ENCODE data around the gene TYSND1. TPM values are rescaled to one million over a fixed set of nuclear protein-coding genes. Genes with fewer than 3 reads are reported as not detected.

The TYSND1 gene
- total and polyA plus RNA-seq, 5 donors from 2014 or later, result 15.0 to 28.1 (median 17.3) TPM

DNA sequence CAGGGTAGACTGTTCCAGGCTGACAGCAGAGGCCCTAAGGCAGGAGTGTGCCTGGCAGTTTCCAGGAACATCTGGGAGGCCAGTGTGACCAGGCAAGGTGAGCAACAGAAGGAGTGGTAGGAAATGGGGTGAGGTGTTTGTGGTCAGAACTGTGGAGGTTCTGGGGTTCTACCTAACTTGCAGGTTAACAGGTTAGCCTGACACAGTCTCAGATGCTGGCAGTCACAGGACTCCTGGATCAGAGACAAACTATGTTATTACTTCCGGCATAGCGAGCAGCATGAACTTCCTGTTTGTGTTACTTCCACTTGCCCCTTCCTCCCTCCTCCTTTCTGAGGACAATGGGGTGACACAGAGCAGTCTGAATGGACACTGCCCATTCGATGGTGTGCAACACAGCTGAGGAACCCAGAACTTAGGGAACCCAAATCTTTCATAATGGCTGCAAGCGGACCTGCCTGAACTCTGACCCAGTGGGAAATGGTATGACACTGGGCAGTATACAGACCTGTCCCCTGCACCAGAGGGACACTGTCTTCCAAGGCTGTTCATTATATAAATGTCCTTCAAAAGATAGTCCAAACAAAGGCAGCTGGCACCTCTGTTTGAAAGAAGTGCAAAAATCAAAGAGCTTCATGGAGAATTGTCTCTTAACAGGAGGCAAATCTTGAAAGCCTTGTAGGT, 27.7 kb upstream of the TYSND1 start:
- DNase-seq (peak in 2 of 3 donors; percentile 33 to 79), ATAC-seq (ENCODE audit: low read depth in 2 of 2) (peak in 1 of 2 donors; percentile 14)
- Mint-ChIP-seq H3K9me3 (no peaks in the 10 kb centered on the region), H3K36me3 (no peaks in the 10 kb centered on the region), H3K4me3 (peak overlapping the region; percentile 44 to 85 (median 76)), H3K4me1 (peaks cover 12 to 33% (median 15%) of the 10 kb centered on the region in 4 donors), H3K27ac (peak overlapping the region; percentile 85 to 96 (median 89)), H3K27me3 (peaks cover 13% of the 10 kb centered on the region)
- peak overlapping the region; percentile 10 for H3K4me3 ChIP-seq (ENCODE audit: low read depth, low read length)
- no peaks in the 10 kb centered on the region for H3K27me3 ChIP-seq (ENCODE audit: control insufficient read depth, insufficient read depth, low read length)
- no peaks in the 10 kb centered on the region for H3K9me3 ChIP-seq (ENCODE audit: control insufficient read depth in 2 of 2, low read length in 2 of 2)
- peak overlapping the region; percentile 34 for H3K27ac ChIP-seq (ENCODE audit: insufficient read depth, low read length, poor library complexity, severe bottlenecking)
- no peaks in the 10 kb centered on the region for H3K36me3 ChIP-seq (ENCODE audit: control insufficient read depth, insufficient read depth, low read length)
- peaks cover 21% of the 10 kb centered on the region for H3K4me1 ChIP-seq (ENCODE audit: control insufficient read depth, insufficient read depth, low read length, poor library complexity, severe bottlenecking)

- Mint-ChIP-seq H3K27ac (peak overlapping the region; percentile 91 to 95 (median 94)), H3K9me3 (no peaks in the 10 kb centered on the region), H3K4me1 (peaks cover 25 to 67% (median 47%) of the 10 kb centered on the region in 4 donors), H3K36me3 (peaks cover 12% of the 10 kb centered on the region), H3K4me3 (peak overlapping the region; percentile 89 to 99 (median 92)), H3K27me3 (no peaks in the 10 kb centered on the region)
- DNase-seq, result peak in 1 of 3 donors; percentile 8
- peak overlapping the region; percentile 91 for H3K27ac ChIP-seq (ENCODE audit: insufficient read depth, low read length, poor library complexity, severe bottlenecking)
- no peaks in the 10 kb centered on the region for H3K27me3 ChIP-seq (ENCODE audit: control insufficient read depth, insufficient read depth, low read length)
- peak overlapping the region; percentile 95 for H3K4me3 ChIP-seq (ENCODE audit: low read depth, low read length)
- H3K9me3 ChIP-seq (ENCODE audit: control insufficient read depth in 2 of 2, low read length in 2 of 2), result no peaks in the 10 kb centered on the region
- peaks cover 47% of the 10 kb centered on the region for H3K4me1 ChIP-seq (ENCODE audit: control insufficient read depth, insufficient read depth, low read length, poor library complexity, severe bottlenecking)
- peaks cover 13% of the 10 kb centered on the region for H3K36me3 ChIP-seq (ENCODE audit: control insufficient read depth, insufficient read depth, low read length)
- ATAC-seq (ENCODE audit: low read depth in 2 of 2), result peak in 1 of 2 donors; percentile 2
Observed at GRCh38 chr10:70169649-70170364, 23.3 kb upstream of the TYSND1 start.

DNA sequence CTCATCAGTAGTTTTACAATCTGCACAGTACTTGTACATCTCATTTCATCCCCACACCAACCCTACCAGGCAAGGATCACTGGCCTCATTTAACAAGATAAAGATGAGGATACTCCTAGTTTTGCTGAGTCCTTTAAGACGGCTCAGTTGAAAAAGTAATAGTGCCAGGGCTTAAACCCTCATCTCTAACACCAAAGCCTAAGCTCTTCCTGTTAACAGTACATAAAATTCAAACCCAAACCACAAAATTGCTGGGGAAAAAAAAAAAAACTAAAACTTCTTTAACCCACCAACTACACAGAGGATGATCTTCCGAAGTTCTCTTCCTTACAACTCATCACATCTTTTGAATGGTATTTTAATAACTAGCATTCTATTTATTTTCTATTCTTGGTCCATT, 22.5 kb upstream of the TYSND1 start:
- H3K4me1 Mint-ChIP-seq, result peaks cover 20 to 66% (median 48%) of the 10 kb centered on the region in 4 donors
- ATAC-seq (ENCODE audit: low read depth in 2 of 2), result no peak

GRCh38 chr10:70167246-70167645, 20.7 kb upstream of the TYSND1 start:
- Histone ChIP-seq H3K4me1 (ENCODE audit: control insufficient read depth, insufficient read depth, low read length, poor library complexity, severe bottlenecking) (peaks cover 56% of the 10 kb centered on the region), H3K27ac (ENCODE audit: insufficient read depth, low read length, poor library complexity, severe bottlenecking) (no peak overlapping the region), H3K27me3 (ENCODE audit: control insufficient read depth, insufficient read depth, low read length) (no peaks in the 10 kb centered on the region), H3K4me3 (ENCODE audit: low read depth, low read length) (peak overlapping the region; percentile 55), H3K36me3 (ENCODE audit: control insufficient read depth, insufficient read depth, low read length) (peaks cover 18% of the 10 kb centered on the region), H3K9me3 (ENCODE audit: control insufficient read depth in 2 of 2, low read length in 2 of 2) (no peaks in the 10 kb centered on the region)
- Mint-ChIP-seq H3K27me3 (no peaks in the 10 kb centered on the region), H3K36me3 (peaks cover 21% of the 10 kb centered on the region), H3K4me1 (peaks cover 30 to 75% (median 59%) of the 10 kb centered on the region in 4 donors), H3K27ac (peak overlapping the region in 1 of 3 donors; percentile 5), H3K9me3 (no peaks in the 10 kb centered on the region), H3K4me3 (peak overlapping the region; percentile 40 to 78 (median 56))
- no peak for ATAC-seq (ENCODE audit: low read depth in 2 of 2)
- DNase-seq, result no peak

More for the DNA sequence above, 22.5 kb upstream of the TYSND1 start:
- H3K9me3 ChIP-seq (ENCODE audit: control insufficient read depth in 2 of 2, low read length in 2 of 2), result no peaks in the 10 kb centered on the region
- no peaks in the 10 kb centered on the region for H3K27me3 Mint-ChIP-seq
- H3K9me3 Mint-ChIP-seq, result no peaks in the 10 kb centered on the region
- H3K27ac ChIP-seq (ENCODE audit: insufficient read depth, low read length, poor library complexity, severe bottlenecking), result peak overlapping the region; percentile 91
- DNase-seq, result peak in 1 of 3 donors; percentile 58
- H3K4me3 ChIP-seq (ENCODE audit: low read depth, low read length), result peak overlapping the region; percentile 95
- H3K36me3 ChIP-seq (ENCODE audit: control insufficient read depth, insufficient read depth, low read length), result peaks cover 15% of the 10 kb centered on the region
- peak overlapping the region; percentile 89 to 99 (median 92) for H3K4me3 Mint-ChIP-seq
- H3K27ac Mint-ChIP-seq, result peak overlapping the region; percentile 35 to 95 (median 94)
- peaks cover 45% of the 10 kb centered on the region for H3K4me1 ChIP-seq (ENCODE audit: control insufficient read depth, insufficient read depth, low read length, poor library complexity, severe bottlenecking)
- peaks cover 12% of the 10 kb centered on the region for H3K36me3 Mint-ChIP-seq
- H3K27me3 ChIP-seq (ENCODE audit: control insufficient read depth, insufficient read depth, low read length), result no peaks in the 10 kb centered on the region

GRCh38 chr10:70166394-70166793, 19.9 kb upstream of the TYSND1 start:
- no peak overlapping the region for H3K27ac ChIP-seq (ENCODE audit: insufficient read depth, low read length, poor library complexity, severe bottlenecking)
- no peak overlapping the region for H3K4me3 ChIP-seq (ENCODE audit: low read depth, low read length)
- peaks cover 20% of the 10 kb centered on the region for H3K36me3 ChIP-seq (ENCODE audit: control insufficient read depth, insufficient read depth, low read length)
- H3K27me3 ChIP-seq (ENCODE audit: control insufficient read depth, insufficient read depth, low read length), result no peaks in the 10 kb centered on the region
- H3K9me3 ChIP-seq (ENCODE audit: control insufficient read depth in 2 of 2, low read length in 2 of 2), result no peaks in the 10 kb centered on the region
- H3K4me1 Mint-ChIP-seq, result peaks cover 35 to 83% (median 67%) of the 10 kb centered on the region in 4 donors
- H3K27me3 Mint-ChIP-seq, result no peaks in the 10 kb centered on the region
- H3K9me3 Mint-ChIP-seq, result no peaks in the 10 kb centered on the region
- H3K36me3 Mint-ChIP-seq, result peaks cover 21% of the 10 kb centered on the region
- no peak overlapping the region for H3K27ac Mint-ChIP-seq
- no peak for DNase-seq
- peaks cover 64% of the 10 kb centered on the region for H3K4me1 ChIP-seq (ENCODE audit: control insufficient read depth, insufficient read depth, low read length, poor library complexity, severe bottlenecking)
- peak overlapping the region in 3 of 4 donors; percentile 14 to 82 (median 79) for H3K4me3 Mint-ChIP-seq
- ATAC-seq (ENCODE audit: low read depth in 2 of 2), result no peak

- peaks cover 58% of the 10 kb centered on the region for H3K4me1 ChIP-seq (ENCODE audit: control insufficient read depth, insufficient read depth, low read length, poor library complexity, severe bottlenecking)
- H3K9me3 Mint-ChIP-seq, result no peaks in the 10 kb centered on the region
- H3K27me3 Mint-ChIP-seq, result no peaks in the 10 kb centered on the region
- H3K27ac ChIP-seq (ENCODE audit: insufficient read depth, low read length, poor library complexity, severe bottlenecking), result no peak overlapping the region
- H3K9me3 ChIP-seq (ENCODE audit: control insufficient read depth in 2 of 2, low read length in 2 of 2), result no peaks in the 10 kb centered on the region
- H3K4me1 Mint-ChIP-seq, result peaks cover 50 to 89% (median 75%) of the 10 kb centered on the region in 4 donors
- ATAC-seq (ENCODE audit: low read depth in 2 of 2) (no peak), DNase-seq (peak in 1 of 3 donors; percentile 19)
- H3K4me3 Mint-ChIP-seq, result peak overlapping the region in 3 of 4 donors; percentile 47 to 61 (median 59)
- peaks cover 32% of the 10 kb centered on the region for H3K36me3 Mint-ChIP-seq
- peak overlapping the region; percentile 22 for H3K4me3 ChIP-seq (ENCODE audit: low read depth, low read length)
- no peaks in the 10 kb centered on the region for H3K27me3 ChIP-seq (ENCODE audit: control insufficient read depth, insufficient read depth, low read length)
- H3K36me3 ChIP-seq (ENCODE audit: control insufficient read depth, insufficient read depth, low read length), result peaks cover 41% of the 10 kb centered on the region
- peak overlapping the region in 2 of 3 donors; percentile 34 to 86 for H3K27ac Mint-ChIP-seq
Observed at GRCh38 chr10:70164163-70164562, 17.7 kb upstream of the TYSND1 start.

DNA sequence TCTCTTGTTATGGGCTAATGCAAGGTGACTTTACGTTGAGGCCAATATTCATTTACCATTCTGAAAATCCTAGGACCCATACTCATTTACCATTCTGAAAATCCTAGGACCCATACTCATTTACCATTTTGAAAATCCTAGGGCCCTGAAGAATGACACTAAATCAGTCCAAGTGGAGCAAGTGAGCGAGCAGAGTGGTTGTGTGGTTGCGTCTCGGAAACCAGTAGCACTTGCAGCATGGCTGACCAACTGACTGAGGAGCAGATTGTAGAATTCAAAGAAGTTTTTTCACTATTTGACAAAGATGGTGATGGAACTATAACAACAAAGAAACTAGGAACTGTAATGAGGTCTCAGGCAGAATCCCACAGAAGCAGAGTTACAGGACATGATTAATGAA, 16.9 kb upstream of the TYSND1 start:
- Mint-ChIP-seq H3K27ac (peak overlapping the region in 1 of 3 donors; percentile 86), H3K4me3 (peak overlapping the region in 3 of 4 donors; percentile 58 to 63 (median 61)), H3K27me3 (no peaks in the 10 kb centered on the region), H3K36me3 (peaks cover 32% of the 10 kb centered on the region), H3K4me1 (peaks cover 45 to 82% (median 70%) of the 10 kb centered on the region in 4 donors), H3K9me3 (no peaks in the 10 kb centered on the region)
- H3K4me3 ChIP-seq (ENCODE audit: low read depth, low read length), result peak overlapping the region; percentile 69
- no peak for ATAC-seq (ENCODE audit: low read depth in 2 of 2)
- DNase-seq, result no peak
- H3K27ac ChIP-seq (ENCODE audit: insufficient read depth, low read length, poor library complexity, severe bottlenecking), result peak overlapping the region; percentile 55
- peaks cover 51% of the 10 kb centered on the region for H3K4me1 ChIP-seq (ENCODE audit: control insufficient read depth, insufficient read depth, low read length, poor library complexity, severe bottlenecking)
- peaks cover 45% of the 10 kb centered on the region for H3K36me3 ChIP-seq (ENCODE audit: control insufficient read depth, insufficient read depth, low read length)
- H3K9me3 ChIP-seq (ENCODE audit: control insufficient read depth in 2 of 2, low read length in 2 of 2), result no peaks in the 10 kb centered on the region
- H3K27me3 ChIP-seq (ENCODE audit: control insufficient read depth, insufficient read depth, low read length), result no peaks in the 10 kb centered on the region
